Panc1 (cell line): Measurements from ENCODE around the gene ST8SIA1. TPM values are rescaled to one million over a fixed set of nuclear protein-coding genes. Genes with fewer than 3 reads are reported as not detected.

ENCODE experiments used
- ATAC-seq: fragments of 200-7000 bp; cut with Tn5 transposase; 2 replicates; pipeline ENCODE4 v1.9.1; 2020; ENCODE audit warnings: mild to moderate bottlenecking, moderate library complexity
- BruUV-seq: library from RNA; stranded (reverse); fragments of 400-500 nt; replicated peaks from 2 replicates; lab custom pipeline; 2021; lab: Mats Ljungman, UMichigan
- CTCF ChIA-PET: fragments of 300-600 bp; sonication (Branson Sonifier 250); formaldehyde crosslinking; loops from one replicate; lab custom pipeline; 2022; ENCODE audit warnings: antibody characterized with exemption; lab: Charles Lee
- POLR2A ChIA-PET: fragments of 300-600 bp; sonication (Branson Sonifier 250); formaldehyde crosslinking; loops from one replicate; lab custom pipeline; 2022; ENCODE audit warnings: antibody characterized with exemption; lab: Charles Lee
- DNase-seq: peaks from one replicate; pipeline ENCODE4 v3.0.0-alpha.2; 2010; ENCODE audit warnings: low read depth, low spot score
- H3K27ac ChIP-seq: 2 replicates; pipeline ENCODE4 v1.5.1; 2011; ENCODE audit warnings: mild to moderate bottlenecking, low read length, inconsistent platforms
- H3K27me3 ChIP-seq: fragments of 200-500 bp; sonication (Bioruptor generic); 2 replicates; pipeline ENCODE4 v1.6.0; 2014; ENCODE audit warnings: low read length, inconsistent platforms; ENCODE audit not compliant: control insufficient read depth, insufficient read depth
- H3K36me3 ChIP-seq: fragments of 200-500 bp; sonication (Bioruptor generic); 2 replicates; pipeline ENCODE4 v1.5.1; 2014; ENCODE audit warnings: inconsistent platforms, mild to moderate bottlenecking, low read length, moderate library complexity; ENCODE audit not compliant: control insufficient read depth, insufficient read depth
- H3K4me1 ChIP-seq: 2 replicates; pipeline ENCODE4 v1.5.1; 2011; ENCODE audit warnings: inconsistent platforms, mild to moderate bottlenecking, low read length, moderate library complexity; ENCODE audit not compliant: control insufficient read depth, insufficient read depth
- H3K4me3 ChIP-seq, 2 experiments: 2 replicates each; pipeline ENCODE4 v1.5.1; 2011 to 2012; ENCODE audit warnings: low read depth in 2 of 2, low read length in 2 of 2, mild to moderate bottlenecking in 2 of 2, inconsistent platforms in 1 of 2, moderate library complexity in 1 of 2
- H3K9me3 ChIP-seq: fragments of 200-500 bp; sonication (Bioruptor generic); 2 replicates; pipeline ENCODE4 v1.5.1; 2014; ENCODE audit warnings: low read depth, mild to moderate bottlenecking, inconsistent platforms, low read length, moderate library complexity; ENCODE audit not compliant: control insufficient read depth, insufficient read depth
- POLR2AphosphoS5 ChIP-seq: IDR thresholded peaks from 2 replicates; pipeline ENCODE4 v1.6.1; 2012; ENCODE audit warnings: mild to moderate bottlenecking, low read depth, low read length, moderate library complexity
- REST ChIP-seq, 2 experiments: IDR thresholded peaks; 2 replicates each; pipeline ENCODE4 v1.6.1; 2011 to 2012; ENCODE audit warnings: low read depth in 2 of 2, control low read depth in 1 of 2, low read length in 1 of 2, mild to moderate bottlenecking in 1 of 2, moderate library complexity in 1 of 2; ENCODE audit not compliant: insufficient read depth in 1 of 2
- SIN3A ChIP-seq: IDR thresholded peaks from 2 replicates; pipeline ENCODE4 v1.6.1; 2012; ENCODE audit warnings: low read depth, mild to moderate bottlenecking, low read length, moderate library complexity, borderline replicate concordance; ENCODE audit not compliant: insufficient read depth
- TCF7L2 ChIP-seq: IDR thresholded peaks from 2 replicates; pipeline ENCODE4 v1.6.1; 2011; ENCODE audit warnings: mild to moderate bottlenecking, low read depth, low read length, inconsistent platforms
- in situ Hi-C: cut with HindIII; loops from 2 replicates; pipeline ENCODE4 v1.10.0; 2016; ENCODE audit warnings: low sequenced_read_pairs, low pct_unique_long_range_greater_than_20kb
- intact Hi-C: fragments of 100-400 bp; cut with micrococcal nuclease; formaldehyde crosslinking; loops from one replicate; pipeline ENCODE4 v1.10.0; 2022; ENCODE audit not compliant: unreplicated experiment
- total RNA-seq: library from RNA; stranded (reverse); gene quantifications from one replicate; pipeline ENCODE4 v1.2.1, GENCODE V29; 2021; ENCODE audit not compliant: unreplicated experiment
- TF ChIP-seq, protein P1 (sequence below): fragments of 450-650 bp; IDR thresholded peaks from 2 replicates; pipeline ENCODE4 v1.5.1; 2017; ENCODE audit warnings: mild to moderate bottlenecking

ST8SIA1 gene
- total RNA-seq, 1 experiment from 2014 or later, result 0.13 TPM

DNA sequence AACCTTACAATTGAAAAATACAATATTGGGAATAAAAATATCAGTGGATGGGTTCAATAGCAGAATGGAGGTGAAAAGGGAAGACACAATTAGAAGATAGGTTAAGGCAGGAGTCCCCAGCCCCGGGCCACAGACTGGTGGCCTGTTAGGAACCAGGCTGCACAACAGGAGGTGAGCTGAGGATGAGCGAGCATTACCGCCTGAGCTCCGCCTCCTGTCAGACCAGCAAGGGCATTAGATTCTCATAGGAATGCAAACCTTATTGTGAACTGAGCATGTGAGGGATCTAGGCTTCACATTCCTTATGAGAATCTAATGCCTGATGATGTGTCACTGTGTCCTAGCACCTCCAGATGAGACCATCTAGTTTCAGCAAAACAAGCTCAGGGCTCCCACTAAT, 27.3 kb upstream of the ST8SIA1 start:
- H3K36me3 ChIP-seq, result no peaks in the 10 kb centered on the region
- intact Hi-C loops (no loop called here), in situ Hi-C loops (no loop called here)
- H3K4me1 ChIP-seq, result no peaks in the 10 kb centered on the region
- H3K27me3 ChIP-seq, result no peaks in the 10 kb centered on the region
- BruUV-seq, result no TSS peak
- DNase-seq, result no peak
- H3K4me3 ChIP-seq, result no peak overlapping the region
- ChIA-PET CTCF (interaction anchor here (0.6 kb wide), 1 partner anchor 9 kb away, joined by 3 read pairs; no protein-coding TSS in a partner anchor), POLR2A (no interaction called here)
- no peak overlapping the region for H3K27ac ChIP-seq
- TF ChIP-seq, protein P1, sequence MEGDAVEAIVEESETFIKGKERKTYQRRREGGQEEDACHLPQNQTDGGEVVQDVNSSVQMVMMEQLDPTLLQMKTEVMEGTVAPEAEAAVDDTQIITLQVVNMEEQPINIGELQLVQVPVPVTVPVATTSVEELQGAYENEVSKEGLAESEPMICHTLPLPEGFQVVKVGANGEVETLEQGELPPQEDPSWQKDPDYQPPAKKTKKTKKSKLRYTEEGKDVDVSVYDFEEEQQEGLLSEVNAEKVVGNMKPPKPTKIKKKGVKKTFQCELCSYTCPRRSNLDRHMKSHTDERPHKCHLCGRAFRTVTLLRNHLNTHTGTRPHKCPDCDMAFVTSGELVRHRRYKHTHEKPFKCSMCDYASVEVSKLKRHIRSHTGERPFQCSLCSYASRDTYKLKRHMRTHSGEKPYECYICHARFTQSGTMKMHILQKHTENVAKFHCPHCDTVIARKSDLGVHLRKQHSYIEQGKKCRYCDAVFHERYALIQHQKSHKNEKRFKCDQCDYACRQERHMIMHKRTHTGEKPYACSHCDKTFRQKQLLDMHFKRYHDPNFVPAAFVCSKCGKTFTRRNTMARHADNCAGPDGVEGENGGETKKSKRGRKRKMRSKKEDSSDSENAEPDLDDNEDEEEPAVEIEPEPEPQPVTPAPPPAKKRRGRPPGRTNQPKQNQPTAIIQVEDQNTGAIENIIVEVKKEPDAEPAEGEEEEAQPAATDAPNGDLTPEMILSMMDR, result no peak
- TF ChIP-seq SIN3A (no peak), REST (IDR thresholded peaks at IDR 0.05; ENCODE audit: insufficient read depth in 1 of 2, low read depth in 2 of 2, low read length in 1 of 2) (no peak), POLR2AphosphoS5 (no peak), TCF7L2 (no peak)
- no peaks in the 10 kb centered on the region for H3K9me3 ChIP-seq
- no peak for ATAC-seq

DNA sequence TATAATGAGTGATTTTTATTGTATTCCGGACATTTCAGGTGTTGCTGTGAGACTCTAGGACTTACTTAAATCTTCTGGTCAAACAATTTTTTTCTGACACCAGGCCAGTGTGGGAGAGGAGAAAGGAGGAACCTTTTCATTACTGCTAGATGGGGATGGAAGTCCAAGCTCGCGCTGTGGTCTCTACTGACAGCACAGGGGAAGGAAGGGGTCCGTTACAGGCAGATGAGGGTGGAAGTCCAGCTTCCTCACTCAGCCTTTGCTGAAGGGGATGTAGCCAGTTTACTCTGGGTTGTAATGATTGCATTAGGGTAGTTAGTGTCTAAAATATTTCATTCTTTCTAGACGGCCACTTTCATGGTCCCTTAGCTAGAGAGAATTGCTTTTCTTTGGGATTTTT, 26.3 kb upstream of the ST8SIA1 start:
- no peaks in the 10 kb centered on the region for H3K27me3 ChIP-seq
- intact Hi-C loops (no loop called here), in situ Hi-C loops (no loop called here)
- TF ChIP-seq POLR2AphosphoS5, result no peak
- TF ChIP-seq REST (IDR thresholded peaks at IDR 0.05; ENCODE audit: insufficient read depth in 1 of 2, low read depth in 2 of 2, low read length in 1 of 2), result no peak
- TF ChIP-seq SIN3A, result no peak
- ChIA-PET CTCF (interaction anchor here (0.6 kb wide), 1 partner anchor 17 kb away, joined by 11 read pairs; no protein-coding TSS in a partner anchor), POLR2A (no interaction called here)
- BruUV-seq, result no TSS peak
- no peaks in the 10 kb centered on the region for H3K4me1 ChIP-seq
- H3K4me3 ChIP-seq, result no peak overlapping the region
- no peak for ATAC-seq
- no peak overlapping the region for H3K27ac ChIP-seq
- no peaks in the 10 kb centered on the region for H3K9me3 ChIP-seq
- no peak for DNase-seq
- no peaks in the 10 kb centered on the region for H3K36me3 ChIP-seq
